Keratinocyte (primary cell): Measurements from ENCODE around the gene RIMS1. TPM values are rescaled to one million over a fixed set of nuclear protein-coding genes. Genes with fewer than 3 reads are reported as not detected.

ENCODE experiments used
- DNase-seq: peaks from one replicate; pipeline ENCODE4 v3.0.0-alpha.2; 2011; ENCODE audit warnings: low read depth, missing footprints, low spot score
- FAIRE-seq: peaks from 2 replicates; lab custom pipeline; 2011; peaks lifted over from hg19 to GRCh38; lab: Jason Lieb, UNC
- H2AFZ ChIP-seq: 2 replicates; pipeline ENCODE4 v1.6.0; 2012; ENCODE audit warnings: low read length, control low read depth, inconsistent platforms; ENCODE audit not compliant: control insufficient read depth
- H3K27ac ChIP-seq: 2 replicates; pipeline ENCODE4 v1.5.1; 2011; ENCODE audit warnings: low read length; ENCODE audit not compliant: control insufficient read depth, insufficient read depth
- H3K27me3 ChIP-seq: 3 replicates; pipeline ENCODE4 v1.6.0; 2011; ENCODE audit warnings: low read length; ENCODE audit not compliant: control insufficient read depth, insufficient read depth; ENCODE audit errors: extremely low read depth
- H3K36me3 ChIP-seq, 2 experiments: 2 replicates in 1 of 2; 3 replicates in 1 of 2; pipeline ENCODE4 v1.5.1; 2011; ENCODE audit warnings: low read length in 2 of 2, mild to moderate bottlenecking in 1 of 2; ENCODE audit not compliant: control insufficient read depth in 2 of 2, insufficient read depth in 2 of 2; ENCODE audit errors: extremely low read depth in 1 of 2
- H3K4me1 ChIP-seq: 3 replicates; pipeline ENCODE4 v1.5.1; 2011; ENCODE audit warnings: low read length; ENCODE audit not compliant: control insufficient read depth, insufficient read depth; ENCODE audit errors: extremely low read depth
- H3K4me2 ChIP-seq: 3 replicates; pipeline ENCODE4 v1.6.0; 2011; ENCODE audit warnings: low read depth, low read length; ENCODE audit not compliant: control insufficient read depth, insufficient read depth; ENCODE audit errors: extremely low read depth
- H3K4me3 ChIP-seq, 3 experiments: fragments of 200-600 bp in 1 of 3; sonication (generic) in 1 of 3; 2 replicates in 2 of 3; 3 replicates in 1 of 3; pipeline ENCODE4 v1.5.1; 2011 to 2016; ENCODE audit warnings: low read length in 3 of 3, mild to moderate bottlenecking in 3 of 3, control low read depth in 2 of 3, inconsistent platforms in 1 of 3, low read depth in 1 of 3, mixed read lengths in 1 of 3, mixed run types in 1 of 3, moderate library complexity in 1 of 3; ENCODE audit not compliant: control insufficient read depth in 2 of 3, insufficient read depth in 2 of 3; ENCODE audit errors: extremely low read depth in 1 of 3
- H3K79me2 ChIP-seq: 2 replicates; pipeline ENCODE4 v1.6.0; 2012; ENCODE audit warnings: low read length; ENCODE audit not compliant: control insufficient read depth, insufficient read depth
- H3K9ac ChIP-seq: 3 replicates; pipeline ENCODE4 v1.6.0; 2011; ENCODE audit warnings: low read length; ENCODE audit not compliant: control insufficient read depth, insufficient read depth; ENCODE audit errors: extremely low read depth
- H3K9me1 ChIP-seq: 3 replicates; pipeline ENCODE4 v1.6.0; 2011; ENCODE audit warnings: low read length; ENCODE audit not compliant: control insufficient read depth, insufficient read depth; ENCODE audit errors: extremely low read depth
- H3K9me3 ChIP-seq: 2 replicates; pipeline ENCODE4 v1.5.1; 2012; ENCODE audit warnings: low read depth, low read length; ENCODE audit not compliant: control insufficient read depth
- H4K20me1 ChIP-seq: 3 replicates; pipeline ENCODE4 v1.6.0; 2011; ENCODE audit warnings: low read length; ENCODE audit not compliant: control insufficient read depth, insufficient read depth; ENCODE audit errors: extremely low read depth
- CTCF ChIP-seq, 3 experiments: IDR thresholded peaks in 1 of 3; conservative IDR thresholded peaks in 1 of 3; optimal IDR thresholded peaks in 1 of 3; 2 replicates in 2 of 3; 3 replicates in 1 of 3; pipeline versions ENCODE3 to v1.5.1; 2011; ENCODE audit warnings: low read length in 3 of 3, mild to moderate bottlenecking in 3 of 3, moderate library complexity in 2 of 3, control low read depth in 1 of 3, inconsistent platforms in 1 of 3; ENCODE audit not compliant: insufficient read depth in 2 of 3; ENCODE audit errors: extremely low read depth in 1 of 3
- EZH2 ChIP-seq: IDR thresholded peaks from one replicate; pipeline ENCODE4 v1.6.1; 2012; ENCODE audit warnings: inconsistent platforms, mild to moderate bottlenecking, low read length, moderate library complexity
- dilution Hi-C: fragments of 300-500 bp; cut with MboI; formaldehyde crosslinking; loops from one replicate; pipeline ENCODE4 v1.7.0; 2020; ENCODE audit warnings: low sequenced_read_pairs; ENCODE audit not compliant: extremely low pct_ligation_motif_present
- polyA plus RNA-seq, 5 experiments: library from polyadenylated mRNA; depleted of rRNA in 3 of 5; stranded (reverse) in 3 of 5; stranded (forward) in 1 of 5; unstranded in 1 of 5; fragments of >200 nt; gene quantifications; 1 replicate in 1 of 5; 2 replicates in 3 of 5; 3 replicates in 1 of 5; pipeline versions ENCODE4 v1.2.1 to v1.2.3, GENCODE V29; 2011 to 2012; ENCODE audit warnings: missing spikeins in 2 of 5, low read depth in 1 of 5, low replicate concordance in 1 of 5

Gene RIMS1
- polyA plus RNA-seq, 1 donor (not counting 4 experiments of a cell fraction or from before 2014, with no cell fraction given), result not detected

GRCh38 chr6:72216222-72217068, 330.1 kb downstream of the RIMS1 start:
- no peaks in the 10 kb centered on the region for H3K9me3 ChIP-seq
- H3K36me3 ChIP-seq, result no peaks in the 10 kb centered on the region
- DNase-seq (no peak), FAIRE-seq (no peak)
- no peak overlapping the region for H3K4me3 ChIP-seq
- dilution Hi-C loops, result no loop called here
- peaks cover 4% of the 10 kb centered on the region for H3K27me3 ChIP-seq
- H2AFZ ChIP-seq, result no peak overlapping the region
- no peak overlapping the region for H3K4me2 ChIP-seq
- TF ChIP-seq CTCF (optimal IDR thresholded peaks at IDR 0.05 in 1 of 3, IDR thresholded peaks at IDR 0.05 in 1 of 3, conservative IDR thresholded peaks at IDR 0.05 in 1 of 3; ENCODE audit: extremely low read depth in 1 of 3, insufficient read depth in 2 of 3, low read length in 3 of 3), result no peak
- no peak for TF ChIP-seq EZH2
- no peak overlapping the region for H3K27ac ChIP-seq
- no peak overlapping the region for H3K9ac ChIP-seq
- no peaks in the 10 kb centered on the region for H3K9me1 ChIP-seq
- H3K79me2 ChIP-seq, result no peaks in the 10 kb centered on the region
- no peaks in the 10 kb centered on the region for H4K20me1 ChIP-seq
- no peaks in the 10 kb centered on the region for H3K4me1 ChIP-seq

GRCh38 chr6:72217626-72218025, 331.3 kb downstream of the RIMS1 start:
- no peak overlapping the region for H3K4me3 ChIP-seq
- peaks cover 4% of the 10 kb centered on the region for H3K27me3 ChIP-seq
- no peaks in the 10 kb centered on the region for H3K4me1 ChIP-seq
- H3K9me1 ChIP-seq, result no peaks in the 10 kb centered on the region
- no peaks in the 10 kb centered on the region for H3K36me3 ChIP-seq
- H3K9ac ChIP-seq, result no peak overlapping the region
- H3K9me3 ChIP-seq, result no peaks in the 10 kb centered on the region
- dilution Hi-C loops, result no loop called here
- DNase-seq (no peak), FAIRE-seq (no peak)
- H3K27ac ChIP-seq, result no peak overlapping the region
- H3K4me2 ChIP-seq, result no peak overlapping the region
- TF ChIP-seq EZH2, result no peak
- TF ChIP-seq CTCF (optimal IDR thresholded peaks at IDR 0.05 in 1 of 3, IDR thresholded peaks at IDR 0.05 in 1 of 3, conservative IDR thresholded peaks at IDR 0.05 in 1 of 3; ENCODE audit: extremely low read depth in 1 of 3, insufficient read depth in 2 of 3, low read length in 3 of 3), result no peak
- H4K20me1 ChIP-seq, result no peaks in the 10 kb centered on the region
- no peak overlapping the region for H2AFZ ChIP-seq
- H3K79me2 ChIP-seq, result no peaks in the 10 kb centered on the region
